K562 (cell line): ENCODE measurements around the gene NUBP2. TPM values are rescaled to one million over a fixed set of nuclear protein-coding genes. Genes with fewer than 3 reads are reported as not detected.

ENCODE experiments used
- CHD2 ChIP-seq: IDR thresholded peaks from 2 replicates; pipeline ENCODE4 v1.6.1; 2011; ENCODE audit warnings: low read depth, low read length
- FOXM1 ChIP-seq, 2 experiments: fragments of 450-650 bp in 1 of 2; sonication (generic) in 1 of 2; formaldehyde crosslinking in 1 of 2; IDR thresholded peaks; 2 replicates each; pipeline versions ENCODE4 v1.6.1 to v1.9.0; 2017 to 2022; ENCODE audit warnings: low read depth in 2 of 2, mild to moderate bottlenecking in 2 of 2, missing genetic modification reagents in 1 of 2, moderate library complexity in 1 of 2
- GATAD2B ChIP-seq: fragments of 450-650 bp; IDR thresholded peaks from 2 replicates; pipeline ENCODE4 v1.6.1; 2017; ENCODE audit warnings: mild to moderate bottlenecking, borderline replicate concordance
- HCFC1 ChIP-seq: IDR thresholded peaks from 2 replicates; pipeline ENCODE4 v1.6.1; 2012; ENCODE audit warnings: low read depth, low read length, improper control_type of control experiment
- MAFK ChIP-seq: IDR thresholded peaks from 2 replicates; pipeline ENCODE4 v1.6.1; 2011; ENCODE audit warnings: low read length, improper control_type of control experiment
- MBD2 ChIP-seq: sonication (generic); IDR thresholded peaks from 2 replicates; pipeline ENCODE4 v1.6.1; 2016; ENCODE audit warnings: low read depth, borderline replicate concordance
- NR2C2 ChIP-seq, 2 experiments: fragments of 200-800 bp in 1 of 2; sonication (Bioruptor generic) in 1 of 2; sonication (generic) in 1 of 2; formaldehyde crosslinking in 1 of 2; IDR thresholded peaks; 2 replicates each; pipeline versions ENCODE4 v1.6.1 to v1.8.0; 2016 to 2022; ENCODE audit warnings: mild to moderate bottlenecking in 1 of 2, missing compliant biosample characterization in 1 of 2, missing genetic modification characterization in 1 of 2, missing genetic modification reagents in 1 of 2
- NRF1 ChIP-seq, 2 experiments: fragments of 450-650 bp; IDR thresholded peaks in 1 of 2; conservative IDR thresholded peaks in 1 of 2; 2 replicates each; pipeline ENCODE4 v1.6.1; 2014; ENCODE audit warnings: mild to moderate bottlenecking in 2 of 2
- PBX2 ChIP-seq, 2 experiments: IDR thresholded peaks in 1 of 2; conservative IDR thresholded peaks in 1 of 2; 2 replicates each; pipeline ENCODE4 v1.6.1; 2016; ENCODE audit warnings: low read depth in 2 of 2, mild to moderate bottlenecking in 1 of 2, missing compliant biosample characterization in 1 of 2, missing genetic modification characterization in 1 of 2, moderate library complexity in 1 of 2
- PHF20 ChIP-seq: fragments of 450-650 bp; IDR thresholded peaks from 2 replicates; pipeline ENCODE4 v1.6.1; 2018; ENCODE audit not compliant: partially characterized antibody
- PKNOX1 ChIP-seq: fragments of 450-650 bp; IDR thresholded peaks from 2 replicates; pipeline ENCODE4 v1.6.1; 2016
- ZNF407 ChIP-seq: fragments of 450-650 bp; IDR thresholded peaks from 2 replicates; pipeline ENCODE4 v1.6.1; 2016; ENCODE audit warnings: low read depth
- ZNF444 ChIP-seq: fragments of 250-450 bp; sonication (Bioruptor Pico); IDR thresholded peaks from 2 replicates; pipeline ENCODE4 v1.4.0; 2020; ENCODE audit warnings: mild to moderate bottlenecking, moderate library complexity
- polyA plus RNA-seq, 8 experiments: library from polyadenylated mRNA; depleted of rRNA in 4 of 8; stranded (reverse) in 5 of 8; unstranded in 3 of 8; fragments of >200 nt; fragmentation: Nextera tagmentation in 2 of 8; fragmentation: Illumina TruSeq in 1 of 8; extraction: Ambion mirVana in 2 of 8; extraction: Trizol in 1 of 8; gene quantifications; 2 replicates each; pipeline versions ENCODE4 v1.2.1 to v1.2.3, GENCODE V29; 2011 to 2014; ENCODE audit warnings: inconsistent platforms in 1 of 8, missing spikeins in 1 of 8
- total RNA-seq, 7 experiments: library from RNA; depleted of rRNA in 6 of 7; stranded (reverse); fragments of >200 nt in 6 of 7; fragmentation: Illumina TruSeq in 2 of 7; extraction: Trizol in 2 of 7; gene quantifications; 2 replicates each; pipeline versions ENCODE4 v1.2.1 to v1.2.3, GENCODE V29; 2011 to 2021; ENCODE audit warnings: low replicate concordance in 1 of 7

NUBP2 gene
- total and polyA plus RNA-seq, 9 of the 15 experiments (the other 6 are each of a cell fraction or from before 2014, with no cell fraction given) = 1.8 to 115 (median 24.0) TPM

- TF ChIP-seq PKNOX1 = peak; percentile 100
- peak; percentile 70; the same call in 1 of the 2 replicates for TF ChIP-seq GATAD2B
- peak; percentile 97 for TF ChIP-seq PBX2 (CRISPR knock-in tag; IDR thresholded peaks at IDR 0.05; ENCODE audit: low read depth)
- TF ChIP-seq PBX2 (tag; conservative IDR thresholded peaks at IDR 0.05; ENCODE audit: low read depth) = peak; percentile 99
- TF ChIP-seq FOXM1 (IDR thresholded peaks at IDR 0.05; ENCODE audit: low read depth) = peak; percentile 36; the same call in 1 of the 2 replicates
- no peak for TF ChIP-seq FOXM1 (CRISPR knock-in tag; IDR thresholded peaks at IDR 0.05; ENCODE audit: low read depth)
- peak; percentile 99 for TF ChIP-seq MBD2
- TF ChIP-seq MAFK = peak; percentile 21; the same call in 1 of the 2 replicates
- TF ChIP-seq HCFC1 = peak; percentile 82
- no peak for TF ChIP-seq NR2C2 (CRISPR knock-in tag; IDR thresholded peaks at IDR 0.05)
- peak; percentile 42; the same call in 1 of the 2 replicates for TF ChIP-seq NR2C2 (tag; IDR thresholded peaks at IDR 0.05)
- TF ChIP-seq PHF20 = peak; percentile 86
- peak; percentile 90 for TF ChIP-seq CHD2
- no peak for TF ChIP-seq ZNF407
- no peak for TF ChIP-seq ZNF444 (CRISPR knock-in tag)
- TF ChIP-seq NRF1 (conservative IDR thresholded peaks at IDR 0.05 in 1 of 2, IDR thresholded peaks at IDR 0.05 in 1 of 2) = peak; percentile 83 to 87
Observed at GRCh38 chr16:1782408-1783264, at the start of gene NUBP2, which contains the start of gene SPSB3 (continued).
